B cell (primary cell): ENCODE data around the gene SYNE1. TPM values are rescaled to one million over a fixed set of nuclear protein-coding genes. Genes with fewer than 3 reads are reported as not detected.

Experiments used
- ATAC-seq: fragments of 200-7000 bp; cut with Tn5 transposase; one replicate; pipeline ENCODE4 v1.10.0; 2021; ENCODE audit warnings: low read depth, mild to moderate bottlenecking, moderate number of reproducible peaks, moderate library complexity
- CTCF ChIA-PET: fragments of 350-600 bp; sonication (Branson Sonifier 250); formaldehyde crosslinking; loops from one replicate; lab custom pipeline; 2021; ENCODE audit warnings: antibody characterized with exemption, inconsistent platforms; lab: Charles Lee
- POLR2A ChIA-PET: fragments of 350-600 bp; sonication (Branson Sonifier 250); formaldehyde crosslinking; loops from one replicate; lab custom pipeline; 2021; ENCODE audit warnings: antibody characterized with exemption; lab: Charles Lee
- DNase-seq: peaks from one replicate; pipeline ENCODE4 v3.0.0; 2013
- H2AFZ ChIP-seq: 2 replicates; pipeline ENCODE4 v1.6.1; 2012; ENCODE audit warnings: mild to moderate bottlenecking, low read depth, low read length; ENCODE audit not compliant: insufficient read depth, poor library complexity, severe bottlenecking
- H3K27ac ChIP-seq, 2 donors: 1 replicate in 1 of 2; 2 replicates in 1 of 2; pipeline ENCODE4 v1.5.1; 2012 to 2013; ENCODE audit warnings: low read length in 2 of 2, mild to moderate bottlenecking in 2 of 2, moderate library complexity in 1 of 2
- H3K27me3 ChIP-seq, 4 experiments: fragments of 200-600 bp in 1 of 4; sonication (generic) in 1 of 4; replicated peaks in 1 of 4; 1 replicate in 2 of 4; 2 replicates in 2 of 4; pipeline versions ENCODE4 v1.6.1 to v1.7.0; 2013 to 2016; ENCODE audit warnings: low read length in 3 of 4, mild to moderate bottlenecking in 2 of 4, mixed read lengths in 1 of 4, moderate library complexity in 1 of 4; ENCODE audit not compliant: insufficient read depth in 4 of 4, control insufficient read depth in 3 of 4; ENCODE audit errors: control extremely low read depth in 1 of 4
- H3K36me3 ChIP-seq, 2 experiments: replicated peaks in 1 of 2; 1 replicate in 1 of 2; 2 replicates in 1 of 2; pipeline versions ENCODE4 v1.6.1 to v1.7.1; 2013; ENCODE audit warnings: low read length in 1 of 2; ENCODE audit not compliant: insufficient read depth in 2 of 2, control insufficient read depth in 1 of 2; ENCODE audit errors: control extremely low read depth in 1 of 2, extremely low read depth in 1 of 2
- H3K4me1 ChIP-seq, 2 donors: fragments of 200-600 bp in 1 of 2; sonication (generic) in 1 of 2; 1 replicate in 1 of 2; 2 replicates in 1 of 2; pipeline versions ENCODE4 v1.5.1 to v1.6.1; 2013 to 2017; ENCODE audit warnings: low read length in 2 of 2; ENCODE audit not compliant: control insufficient read depth in 2 of 2, insufficient read depth in 2 of 2
- H3K4me2 ChIP-seq: replicated peaks from 2 replicates; pipeline ENCODE3; 2012; ENCODE audit warnings: mild to moderate bottlenecking, low read depth, low read length; ENCODE audit not compliant: poor library complexity, severe bottlenecking
- H3K4me3 ChIP-seq, 5 experiments: fragments of 200-600 bp in 1 of 5; sonication (generic) in 1 of 5; 1 replicate in 3 of 5; 2 replicates in 2 of 5; pipeline versions ENCODE4 v1.5.1 to v1.7.0; 2011 to 2016; ENCODE audit warnings: low read length in 4 of 5, mild to moderate bottlenecking in 4 of 5, low read depth in 2 of 5, control low read depth in 1 of 5, moderate library complexity in 1 of 5; ENCODE audit not compliant: insufficient read depth in 1 of 5; ENCODE audit errors: control extremely low read depth in 1 of 5, extremely low read depth in 1 of 5
- H3K79me2 ChIP-seq: fragments of 200-600 bp; sonication (generic); one replicate; pipeline ENCODE4 v1.6.0; 2016; ENCODE audit warnings: low read length; ENCODE audit not compliant: control insufficient read depth, insufficient read depth
- H3K9ac ChIP-seq: fragments of 200-600 bp; sonication (generic); 2 replicates; pipeline ENCODE4 v1.6.1; 2017; ENCODE audit warnings: mild to moderate bottlenecking, low read length, moderate library complexity
- H3K9me3 ChIP-seq, 3 donors: one replicate each; pipeline versions ENCODE4 v1.6.1 to v1.7.1; 2013; ENCODE audit warnings: low read length in 2 of 3; ENCODE audit not compliant: control insufficient read depth in 2 of 3, insufficient read depth in 1 of 3; ENCODE audit errors: control extremely low read depth in 1 of 3
- H4K20me1 ChIP-seq: 2 replicates; pipeline ENCODE4 v1.6.0; 2012; ENCODE audit warnings: mild to moderate bottlenecking, low read length; ENCODE audit not compliant: insufficient read depth, control insufficient read depth, poor library complexity, severe bottlenecking
- H3K27ac Mint-ChIP-seq: one replicate; pipeline ENCODE4 v1.8.0; 2021; ENCODE audit warnings: mixed read lengths
- H3K27me3 Mint-ChIP-seq: one replicate; pipeline ENCODE4 v1.8.0; 2021; ENCODE audit warnings: mixed read lengths
- H3K4me1 Mint-ChIP-seq: one replicate; pipeline ENCODE4 v1.8.0; 2021; ENCODE audit warnings: mixed read lengths
- H3K4me3 Mint-ChIP-seq: one replicate; pipeline ENCODE4 v1.8.0; 2021; ENCODE audit warnings: mixed read lengths
- H3K9me3 Mint-ChIP-seq: one replicate; pipeline ENCODE4 v1.8.0; 2022; ENCODE audit warnings: mixed read lengths; ENCODE audit not compliant: insufficient read depth
- CTCF ChIP-seq: fragments of 200-600 bp; IDR thresholded peaks from one replicate; pipeline ENCODE4 v1.8.0; 2022; ENCODE audit warnings: antibody characterized with exemption, mild to moderate bottlenecking
- EZH2 ChIP-seq: IDR thresholded peaks from 2 replicates; pipeline ENCODE4 v1.6.1; 2012; ENCODE audit warnings: borderline replicate concordance, low read depth, mild to moderate bottlenecking, moderate library complexity, low read length; ENCODE audit not compliant: insufficient read depth, poor library complexity, severe bottlenecking
- WGBS: methylation state at CpG from one replicate; pipeline ENCODE4 v1.1.5; 2013; ENCODE audit warnings: missing lambda C conversion rate; ENCODE audit not compliant: insufficient coverage; 5-methylcytosine and 5-hydroxymethylcytosine counted together
- intact Hi-C: fragments of 100-400 bp; cut with micrococcal nuclease; formaldehyde crosslinking; loops from one replicate; pipeline ENCODE4 v1.10.0; 2022
- polyA plus RNA-seq: library from polyadenylated mRNA; depleted of rRNA; stranded (reverse); fragments of >200 nt; gene quantifications from 2 replicates; pipeline ENCODE4 v1.2.3, GENCODE V29; 2012
- total RNA-seq, 2 donors: library from RNA; stranded (reverse); fragments of 120-200 nt in 1 of 2; gene quantifications; 1 replicate in 1 of 2; 2 replicates in 1 of 2; pipeline versions ENCODE4 v1.2.3 to v1.2.4, GENCODE V29; 2013 to 2022

Gene SYNE1
- total and polyA plus RNA-seq, 2 donors (not counting 1 experiment from before 2014, with no cell fraction given), result 49.2 to 108 TPM

- H3K36me3 ChIP-seq, result peaks cover 3 to 28% of the 10 kb centered on the region in 2 experiments
- H3K9ac ChIP-seq, result no peak overlapping the region
- no peaks in the 10 kb centered on the region for H4K20me1 ChIP-seq
- H3K27me3 ChIP-seq, result no peaks in the 10 kb centered on the region
- no peaks in the 10 kb centered on the region for H3K27me3 Mint-ChIP-seq
- H3K27ac ChIP-seq, result no peak overlapping the region
- no peak overlapping the region for H3K27ac Mint-ChIP-seq
- ChIA-PET CTCF (interaction anchor here (1.0 to 4.5 kb wide), 2 partner anchors 20 to 42 kb away, joined by 3 to 33 read pairs; no protein-coding TSS in a partner anchor), POLR2A (no interaction called here)
- no peak for ATAC-seq
- H3K4me1 ChIP-seq, result peaks cover 17 to 23% of the 10 kb centered on the region in 2 donors
- TF ChIP-seq EZH2, result no peak
- TF ChIP-seq CTCF, result no peak
- peaks cover 32% of the 10 kb centered on the region for H3K79me2 ChIP-seq
- no peak overlapping the region for H3K4me2 ChIP-seq
- H3K9me3 ChIP-seq, result no peaks in the 10 kb centered on the region
- intact Hi-C loops, result no loop called here
- no peaks in the 10 kb centered on the region for H3K9me3 Mint-ChIP-seq
- H3K4me3 ChIP-seq, result no peak overlapping the region
- H2AFZ ChIP-seq, result no peak overlapping the region
- H3K4me3 Mint-ChIP-seq, result no peak overlapping the region
- DNase-seq, result no peak
- 97% methylated on average over 4 of the region's 6 CpGs for WGBS
- H3K4me1 Mint-ChIP-seq, result peaks cover 28% of the 10 kb centered on the region
Observed at GRCh38 chr6:152295920-152296319, 341.2 kb downstream of the SYNE1 start.

DNA sequence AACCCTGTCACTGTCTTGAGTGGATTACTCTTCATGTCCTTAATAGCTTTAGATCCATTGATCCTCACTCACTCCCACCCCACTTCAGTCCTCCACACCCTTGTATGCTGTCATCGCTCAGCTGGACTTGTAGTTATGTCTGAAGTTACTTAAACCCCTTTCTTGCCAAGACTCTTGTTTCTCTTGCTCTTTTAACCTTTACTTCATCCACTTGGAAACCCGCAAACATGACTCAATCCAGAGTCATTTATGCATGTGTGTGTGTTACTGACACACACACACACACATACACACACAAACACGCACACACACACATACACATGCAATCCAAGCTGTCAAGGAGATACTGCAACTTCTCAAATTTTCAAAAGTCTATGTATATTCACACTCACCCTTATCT, 341.8 kb downstream of the SYNE1 start:
- no peak overlapping the region for H3K27ac Mint-ChIP-seq
- Histone ChIP-seq H4K20me1 (no peaks in the 10 kb centered on the region), H3K79me2 (peaks cover 26% of the 10 kb centered on the region), H3K27me3 (no peaks in the 10 kb centered on the region), H3K4me3 (no peak overlapping the region), H3K9ac (no peak overlapping the region), H2AFZ (no peak overlapping the region), H3K27ac (no peak overlapping the region), H3K4me1 (peaks cover 12 to 17% of the 10 kb centered on the region in 2 donors), H3K36me3 (peaks cover 3 to 33% of the 10 kb centered on the region in 2 experiments), H3K9me3 (no peaks in the 10 kb centered on the region), H3K4me2 (no peak overlapping the region)
- H3K9me3 Mint-ChIP-seq, result no peaks in the 10 kb centered on the region
- intact Hi-C loops, result no loop called here
- ATAC-seq (no peak), DNase-seq (no peak)
- CTCF ChIA-PET, result interaction anchor here (4.5 kb wide), 1 partner anchor 42 kb away, joined by 33 read pairs; no protein-coding TSS in a partner anchor
- H3K4me1 Mint-ChIP-seq, result peaks cover 23% of the 10 kb centered on the region
- POLR2A ChIA-PET, result no interaction called here
- H3K27me3 Mint-ChIP-seq, result no peaks in the 10 kb centered on the region
- WGBS, result 90% methylated on average over 2 of the region's 3 CpGs
- H3K4me3 Mint-ChIP-seq, result no peak overlapping the region
- TF ChIP-seq EZH2, result no peak
- TF ChIP-seq CTCF, result no peak
